GM10266 (cell line): Measurements from ENCODE around the gene ADAP1.
"Not testable (repeated sequence)": the region's sequence is repeated elsewhere in the genome, so short reads cannot be mapped to it uniquely, and the experiment has no call there.

Experiments
- DNase-seq: peaks from one replicate; pipeline ENCODE4 v3.0.0; 2012; ENCODE audit errors: extremely low spot score
- CTCF ChIP-seq: IDR thresholded peaks from 2 replicates; pipeline ENCODE4 v1.5.1; 2012; ENCODE audit warnings: mild to moderate bottlenecking, low read depth; ENCODE audit not compliant: control insufficient read depth, insufficient read depth; ENCODE audit errors: missing control alignments

The ADAP1 gene

DNA sequence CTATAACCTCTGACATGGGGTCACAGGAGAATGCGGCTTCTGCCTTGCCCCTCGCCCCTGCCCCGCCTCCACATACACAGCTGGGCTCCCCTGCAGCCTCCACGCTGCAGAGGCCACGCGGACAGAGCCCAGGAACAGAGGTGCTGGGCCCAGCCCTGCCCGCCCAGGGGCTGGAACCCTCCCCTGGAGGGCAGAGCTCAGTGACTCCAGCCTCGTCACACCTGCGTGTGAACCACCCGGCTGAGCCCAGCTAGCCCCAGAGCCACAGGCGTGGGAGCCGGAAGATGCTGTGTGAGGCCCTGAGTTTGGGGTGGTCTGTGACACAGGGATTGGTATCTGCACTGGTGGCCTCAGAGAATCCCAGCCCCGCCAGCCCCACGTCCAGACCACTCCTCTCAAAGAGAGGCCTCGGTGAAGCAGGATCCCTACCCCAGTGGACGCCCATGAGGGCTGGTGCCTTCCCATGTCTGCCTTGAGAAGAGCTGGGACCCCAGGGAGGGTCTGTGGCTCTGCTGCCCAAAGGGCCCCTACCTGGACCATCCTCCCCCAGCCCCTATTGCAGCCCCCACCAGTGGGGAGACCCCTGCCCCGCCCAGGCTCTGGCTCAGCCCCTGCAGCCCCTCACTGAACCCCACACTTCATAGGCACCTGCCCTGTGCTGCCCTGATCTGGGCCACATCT is 8.1 kb upstream of the ADAP1 start:
- no peak for TF ChIP-seq CTCF
- DNase-seq, result no peak

DNA sequence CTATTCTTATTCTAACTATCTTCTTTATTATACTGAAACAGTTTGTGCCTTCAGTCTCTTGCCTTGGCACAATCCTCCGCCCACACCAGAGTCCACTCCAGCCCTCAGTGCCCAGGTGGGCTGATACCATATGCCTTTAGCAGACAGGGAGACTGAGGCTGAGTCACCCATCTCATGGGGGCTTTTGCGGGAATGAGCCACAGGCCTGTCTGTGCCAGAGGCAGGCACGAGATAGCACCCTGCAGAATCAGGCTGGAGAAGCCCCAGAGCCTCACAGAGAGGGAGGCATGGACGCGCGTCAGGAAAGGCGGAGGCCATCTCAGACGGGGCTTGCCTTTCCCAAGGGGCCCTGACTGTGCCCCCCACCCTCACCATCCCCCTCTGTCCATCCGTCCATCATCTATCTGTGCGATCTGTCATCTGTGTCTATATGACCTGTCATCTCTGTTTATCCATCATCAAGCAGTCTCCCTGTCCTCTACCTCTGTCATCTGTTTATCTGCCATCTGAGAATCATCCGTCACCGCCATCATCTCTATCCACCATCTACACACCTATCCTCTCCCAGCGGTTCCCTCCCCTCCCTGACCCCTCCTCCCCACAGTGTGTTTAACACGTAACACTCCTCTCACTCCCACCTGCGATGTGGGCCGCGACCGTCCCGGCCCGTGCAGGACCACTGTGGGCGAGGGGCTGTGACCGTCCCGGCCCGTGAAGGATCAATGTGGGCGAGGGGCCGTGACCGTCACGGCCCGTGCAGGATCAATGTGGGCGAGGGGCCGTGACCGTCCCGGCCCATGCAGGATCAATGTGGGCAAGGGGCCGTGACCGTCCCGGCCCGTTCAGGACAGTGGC is 7.3 kb upstream of the ADAP1 start:
- TF ChIP-seq CTCF, result no peak
- no peak for DNase-seq

- DNase-seq, result not testable (repeated sequence)
Measured at GRCh38 chr7:960972-961371, 6.5 kb upstream of the ADAP1 start.

DNA sequence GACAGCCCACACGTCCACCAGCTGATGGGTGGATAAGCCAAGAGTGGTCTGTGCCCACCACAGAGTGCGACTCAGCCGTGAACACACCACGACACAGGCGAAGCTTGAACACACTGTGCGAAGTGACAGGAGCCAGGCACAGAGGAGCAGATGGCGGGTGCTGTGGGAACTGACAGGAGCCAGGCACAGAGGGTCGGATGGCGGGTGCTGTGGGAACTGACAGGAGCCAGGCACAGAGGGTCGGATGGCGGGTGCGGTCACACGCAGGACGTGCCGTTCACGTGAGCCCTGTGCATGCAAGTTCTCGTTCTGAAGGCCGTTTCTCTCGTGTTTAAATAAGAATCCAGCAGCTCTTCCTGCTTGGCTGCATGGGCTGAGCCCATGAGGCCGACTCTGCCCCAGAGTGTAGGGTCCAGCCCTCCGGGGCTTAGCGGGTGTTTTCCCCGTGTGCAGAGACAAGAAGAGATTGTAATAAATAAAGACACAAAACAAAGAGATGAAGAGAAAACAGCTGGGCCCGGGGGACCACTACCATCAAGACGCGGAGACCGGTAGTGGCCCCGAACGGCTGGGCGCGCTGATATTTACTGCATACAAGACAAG is 5.9 kb upstream of the ADAP1 start:
- DNase-seq, result no peak
- TF ChIP-seq CTCF, result no peak

- DNase-seq, result not testable (repeated sequence)
Measured at GRCh38 chr7:959740-960139, 5.3 kb upstream of the ADAP1 start.

GRCh38 chr7:959271-959670 is 4.8 kb upstream of the ADAP1 start:
- no peak for TF ChIP-seq CTCF
- DNase-seq, result no peak

DNA sequence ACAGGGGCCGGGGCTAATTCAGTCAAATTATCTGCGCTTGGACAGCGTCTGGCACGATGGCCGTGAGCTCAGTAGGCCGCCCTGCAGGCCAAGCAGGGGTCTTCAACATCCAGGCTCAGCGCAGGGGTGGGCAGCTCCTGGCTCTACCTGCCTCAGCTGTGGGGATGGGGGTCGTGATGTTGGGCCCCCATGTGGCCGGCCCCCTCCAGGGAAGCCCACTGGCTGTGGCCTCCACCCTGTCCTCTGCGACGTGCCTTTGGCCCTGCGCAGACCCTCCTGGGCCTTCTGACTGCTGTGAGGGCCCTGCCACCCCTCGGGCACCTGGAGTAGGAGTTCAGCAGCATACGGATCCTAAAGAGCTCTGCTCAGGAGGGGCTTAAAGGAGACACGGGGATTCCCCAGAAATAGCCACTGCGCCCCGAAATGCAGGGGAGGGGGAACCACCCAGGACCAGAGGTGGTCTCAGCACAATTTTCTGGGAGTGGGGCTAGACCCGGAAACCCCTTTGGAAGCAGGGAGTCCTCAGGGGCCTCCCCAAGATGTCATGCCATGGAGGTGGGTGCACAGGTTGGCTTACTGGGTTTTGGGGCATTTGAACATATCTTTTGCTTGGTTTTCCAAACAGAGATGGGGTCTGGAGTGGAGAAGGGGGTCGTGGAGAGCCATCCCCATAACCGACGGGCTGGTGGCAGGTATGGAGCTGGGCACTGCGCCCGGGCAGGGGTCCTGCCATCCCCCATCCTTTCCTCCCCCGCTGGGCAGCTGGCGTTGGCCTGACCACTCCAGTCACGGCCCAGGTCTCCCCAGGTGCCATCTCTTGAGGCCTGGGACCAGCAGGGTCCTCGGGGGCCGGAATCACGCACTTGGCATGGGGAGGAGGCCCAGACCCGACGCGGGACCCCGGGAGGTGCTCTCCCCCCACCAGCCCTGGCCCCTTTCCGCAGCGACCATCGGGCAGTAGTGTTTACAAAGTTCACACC is 4.0 kb upstream of the ADAP1 start:
- DNase-seq, result no peak
- no peak for TF ChIP-seq CTCF
